Stomach (tissue), 9 donors: ENCODE measurements around the gene GALR3. TPM values are rescaled to one million over a fixed set of nuclear protein-coding genes. Genes with fewer than 3 reads are reported as not detected.

Source experiments
- DNase-seq, 2 donors: peaks; one replicate each; pipeline versions ENCODE4 v3.0.0 to v3.0.0-alpha.2; 2013 to 2019
- H3K27ac ChIP-seq, 5 donors: fragments of 200-600 bp in 4 of 5; sonication (generic) in 4 of 5; one replicate each; pipeline ENCODE4 v1.5.1; 2013 to 2019; ENCODE audit warnings: mild to moderate bottlenecking in 1 of 5, moderate library complexity in 1 of 5
- H3K27me3 ChIP-seq, 3 donors: fragments of 200-600 bp; sonication (generic); one replicate each; pipeline ENCODE4 v1.5.1; 2017 to 2019; ENCODE audit warnings: mixed run types in 1 of 3
- H3K36me3 ChIP-seq, 4 donors: fragments of 200-600 bp; sonication (generic); 1 replicate in 3 of 4; 2 replicates in 1 of 4; pipeline ENCODE4 v1.5.1; 2016 to 2019
- H3K4me1 ChIP-seq, 4 donors: fragments of 200-600 bp; sonication (generic); one replicate each; pipeline ENCODE4 v1.5.1; 2016 to 2019
- H3K4me3 ChIP-seq, 4 donors: fragments of 200-600 bp; sonication (generic) in 3 of 4; one replicate each; pipeline ENCODE4 v1.5.1; 2016 to 2019; ENCODE audit warnings: mild to moderate bottlenecking in 1 of 4
- H3K9me3 ChIP-seq, 4 donors: fragments of 200-600 bp; sonication (generic); one replicate each; pipeline ENCODE4 v1.5.1; 2016 to 2019
- CTCF ChIP-seq, 7 experiments: fragments of 450-650 bp in 4 of 7; fragments of 200-600 bp in 3 of 7; sonication (generic) in 3 of 7; IDR thresholded peaks; one replicate each; pipeline ENCODE4 v1.5.1; 2016 to 2019; ENCODE audit warnings: antibody characterized with exemption in 7 of 7, control low read depth in 2 of 7, mild to moderate bottlenecking in 1 of 7
- EP300 ChIP-seq: sonication (generic); formaldehyde crosslinking; IDR thresholded peaks from one replicate; pipeline ENCODE4 v1.6.1; 2017; ENCODE audit warnings: antibody characterized with exemption
- POLR2A ChIP-seq, 4 donors: fragments of 450-650 bp; IDR thresholded peaks; one replicate each; pipeline ENCODE4 v1.6.1; 2016; ENCODE audit warnings: antibody characterized with exemption in 4 of 4, control low read depth in 2 of 4, mild to moderate bottlenecking in 1 of 4, moderate library complexity in 1 of 4
- POLR2AphosphoS5 ChIP-seq, 3 donors: sonication (generic); formaldehyde crosslinking; IDR thresholded peaks; one replicate each; pipeline ENCODE4 v1.6.1; 2016; ENCODE audit warnings: antibody characterized with exemption in 3 of 3
- WGBS, 5 donors: extraction: QIAGEN DNeasy Blood & Tissue Kit in 3 of 5; methylation state at CpG; one replicate each; pipeline versions ENCODE4 v1.1.5 to v1.1.7; 2013 to 2018; 5-methylcytosine and 5-hydroxymethylcytosine counted together
- intact Hi-C: fragments of 100-400 bp; cut with DNase I; formaldehyde crosslinking; loops from one replicate; pipeline ENCODE4 v1.15.1; 2023; ENCODE audit warnings: low total_unique reads
- polyA plus RNA-seq, 3 donors: library from polyadenylated mRNA; stranded (reverse); fragments of 200-250 nt; gene quantifications; one replicate each; pipeline ENCODE4 v1.2.3, GENCODE V29; 2013
- total RNA-seq, 5 donors: library from RNA; depleted of rRNA; stranded (reverse); fragments of >200 nt; gene quantifications; one replicate each; pipeline versions ENCODE4 v1.1.0 to v1.2.3, GENCODE V29; 2014 to 2016
- donor health status: healthy with polysubstance abuse.
- donor health status: Bipolar disorder and iron deficiency.
- donor health status: healthy.

The GALR3 gene
- total and polyA plus RNA-seq, 8 donors = not detected

DNA sequence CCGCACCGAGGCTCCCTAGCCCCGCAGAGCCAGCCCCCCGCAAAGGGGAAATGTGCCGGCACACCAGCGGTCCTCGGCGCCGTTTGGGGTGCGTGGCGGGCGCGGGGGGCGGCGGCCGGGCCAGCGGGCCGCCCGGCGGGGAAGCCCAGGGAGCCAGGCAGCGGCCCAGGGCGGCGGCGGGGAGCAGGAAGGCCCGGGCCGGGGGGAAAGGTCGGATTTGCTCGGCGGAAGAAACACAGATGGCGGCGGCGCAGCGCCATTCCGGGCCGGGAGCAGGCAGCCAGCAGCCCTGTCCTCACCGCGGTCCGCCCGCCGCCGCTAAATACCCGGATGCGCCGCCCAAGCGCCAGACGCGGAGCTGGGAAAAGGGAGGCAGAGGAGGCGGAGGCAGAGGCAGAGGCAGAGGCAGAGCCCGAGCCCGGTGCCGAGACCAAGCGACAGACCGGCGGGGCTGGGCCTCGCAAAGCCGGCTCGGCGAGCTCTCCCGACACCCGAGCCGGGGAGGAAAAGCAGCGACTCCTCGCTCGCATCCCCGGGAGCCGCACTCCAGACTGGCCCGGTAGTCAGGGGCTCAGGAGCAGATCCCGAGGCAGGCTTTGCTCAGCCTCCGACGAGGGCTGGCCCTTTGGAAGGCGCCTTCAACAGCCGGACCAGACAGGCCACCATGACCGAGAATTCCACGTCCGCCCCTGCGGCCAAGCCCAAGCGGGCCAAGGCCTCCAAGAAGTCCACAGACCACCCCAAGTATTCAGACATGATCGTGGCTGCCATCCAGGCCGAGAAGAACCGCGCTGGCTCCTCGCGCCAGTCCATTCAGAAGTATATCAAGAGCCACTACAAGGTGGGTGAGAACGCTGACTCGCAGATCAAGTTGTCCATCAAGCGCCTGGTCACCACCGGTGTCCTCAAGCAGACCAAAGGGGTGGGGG, 18.0 kb upstream of the GALR3 start:
- whole genome bisulfite sequencing, 5 donors = 0 to 20% (median 2%) methylated on average over 9 to 87 of the region's 87 CpGs
- Histone ChIP-seq H3K4me1 (peaks cover 35 to 77% (median 73%) of the 10 kb centered on the region in 4 donors), H3K27ac (peak overlapping the region; percentile 89 to 95 (median 90)), H3K27me3 (peaks cover 0 to 7% (median 0%) of the 10 kb centered on the region in 3 donors), H3K4me3 (peak overlapping the region; percentile 53 to 62 (median 57)), H3K36me3 (peaks cover 0 to 5% (median 0%) of the 10 kb centered on the region in 4 donors), H3K9me3 (no peaks in the 10 kb centered on the region)
- peak; percentile 92 to 97 for DNase-seq
- intact Hi-C loops = no loop called here
- TF ChIP-seq POLR2A (IDR thresholded peaks at IDR 0.05) = peak in 2 of 4 donors; percentile 59 to 76
- peak; percentile 91 to 98 (median 98) for TF ChIP-seq POLR2AphosphoS5 (IDR thresholded peaks at IDR 0.05)
- no peak for TF ChIP-seq EP300
- no peak for TF ChIP-seq CTCF (IDR thresholded peaks at IDR 0.05)

DNA sequence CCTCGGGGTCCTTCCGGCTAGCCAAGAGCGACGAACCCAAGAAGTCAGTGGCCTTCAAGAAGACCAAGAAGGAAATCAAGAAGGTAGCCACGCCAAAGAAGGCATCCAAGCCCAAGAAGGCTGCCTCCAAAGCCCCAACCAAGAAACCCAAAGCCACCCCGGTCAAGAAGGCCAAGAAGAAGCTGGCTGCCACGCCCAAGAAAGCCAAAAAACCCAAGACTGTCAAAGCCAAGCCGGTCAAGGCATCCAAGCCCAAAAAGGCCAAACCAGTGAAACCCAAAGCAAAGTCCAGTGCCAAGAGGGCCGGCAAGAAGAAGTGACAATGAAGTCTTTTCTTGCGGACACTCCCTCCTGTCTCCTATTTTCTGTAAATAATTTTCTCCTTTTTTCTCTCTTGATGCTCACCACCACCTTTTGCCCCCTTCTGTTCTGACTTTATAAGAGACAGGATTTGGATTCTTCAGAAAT, 17.3 kb upstream of the GALR3 start:
- no peaks in the 10 kb centered on the region for H3K9me3 ChIP-seq
- peak overlapping the region; percentile 53 to 62 (median 57) for H3K4me3 ChIP-seq
- H3K27ac ChIP-seq = peak overlapping the region; percentile 89 to 95 (median 90)
- DNase-seq = no peak
- WGBS, 5 donors = 18 to 33% (median 22%) methylated on average over 6 to 10 of the region's 10 CpGs
- peaks cover 0 to 5% (median 0%) of the 10 kb centered on the region in 4 donors for H3K36me3 ChIP-seq
- H3K27me3 ChIP-seq = peaks cover 0 to 7% (median 0%) of the 10 kb centered on the region in 3 donors
- H3K4me1 ChIP-seq = peaks cover 35 to 77% (median 74%) of the 10 kb centered on the region in 4 donors
- TF ChIP-seq CTCF (IDR thresholded peaks at IDR 0.05) (no peak), EP300 (no peak), POLR2A (IDR thresholded peaks at IDR 0.05) (no peak)
- intact Hi-C loops = no loop called here

GRCh38 chr22:37806409-37807333, 16.5 kb upstream of the GALR3 start:
- Histone ChIP-seq H3K4me3 (peak overlapping the region; percentile 53 to 62 (median 57)), H3K27me3 (peaks cover 0 to 7% (median 0%) of the 10 kb centered on the region in 3 donors), H3K9me3 (no peaks in the 10 kb centered on the region), H3K27ac (peak overlapping the region; percentile 73 to 91 (median 90)), H3K36me3 (peaks cover 0 to 5% (median 0%) of the 10 kb centered on the region in 4 donors), H3K4me1 (peaks cover 35 to 75% (median 72%) of the 10 kb centered on the region in 4 donors)
- peak; percentile 38 to 72 for DNase-seq
- TF ChIP-seq POLR2A (IDR thresholded peaks at IDR 0.05) (peak in 1 of 4 donors; percentile 27), CTCF (IDR thresholded peaks at IDR 0.05) (no peak), EP300 (no peak), POLR2AphosphoS5 (IDR thresholded peaks at IDR 0.05) (no peak)
- intact Hi-C loops = no loop called here
- 1 to 4% (median 2%) methylated on average over 18 to 19 of the region's 19 CpGs for WGBS, 5 donors
